Fibroblast of skin of back (primary cell): ENCODE results near the gene MAD1L1.

Source experiments
- DNase-seq: peaks from one replicate; pipeline ENCODE4 v3.0.0-alpha.2; 2013

The MAD1L1 gene

DNA sequence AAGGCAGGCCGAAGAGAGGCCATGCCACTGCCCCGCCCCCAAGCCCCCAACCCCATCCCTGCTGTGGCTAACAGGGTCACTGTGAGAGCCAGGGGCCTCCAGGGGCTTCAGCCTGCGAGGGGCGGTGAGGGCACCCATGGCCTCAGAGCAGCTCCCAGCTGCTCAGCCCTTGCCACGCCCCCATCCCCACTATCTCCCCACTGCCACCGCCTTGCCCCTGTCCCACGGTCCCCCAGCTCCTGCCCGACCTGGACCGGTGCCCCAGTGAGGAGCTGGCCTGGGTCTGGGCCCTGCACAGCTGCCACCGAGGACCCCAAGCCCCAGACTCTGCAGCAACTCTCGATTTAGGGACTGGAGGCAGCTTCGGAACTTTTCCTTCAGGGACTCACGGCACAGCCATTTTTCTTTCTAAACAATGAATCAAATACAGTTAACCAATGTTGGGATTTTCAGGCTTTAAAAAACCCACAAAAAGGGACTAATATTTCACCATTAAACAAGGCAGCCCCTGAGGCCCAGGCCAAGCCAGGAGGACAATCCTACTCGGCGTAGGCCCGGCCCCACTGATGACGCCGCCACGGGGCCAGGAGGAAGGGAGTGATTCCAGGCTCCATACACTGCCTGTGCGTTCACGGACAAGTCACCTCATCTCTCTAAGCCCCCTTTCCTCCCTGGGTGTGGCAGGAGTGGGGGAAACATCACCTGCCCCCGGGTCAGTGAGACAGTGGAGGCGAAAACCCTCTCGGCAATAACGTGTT, 325.6 kb downstream of the MAD1L1 start:
- DNase-seq = no peak

DNA sequence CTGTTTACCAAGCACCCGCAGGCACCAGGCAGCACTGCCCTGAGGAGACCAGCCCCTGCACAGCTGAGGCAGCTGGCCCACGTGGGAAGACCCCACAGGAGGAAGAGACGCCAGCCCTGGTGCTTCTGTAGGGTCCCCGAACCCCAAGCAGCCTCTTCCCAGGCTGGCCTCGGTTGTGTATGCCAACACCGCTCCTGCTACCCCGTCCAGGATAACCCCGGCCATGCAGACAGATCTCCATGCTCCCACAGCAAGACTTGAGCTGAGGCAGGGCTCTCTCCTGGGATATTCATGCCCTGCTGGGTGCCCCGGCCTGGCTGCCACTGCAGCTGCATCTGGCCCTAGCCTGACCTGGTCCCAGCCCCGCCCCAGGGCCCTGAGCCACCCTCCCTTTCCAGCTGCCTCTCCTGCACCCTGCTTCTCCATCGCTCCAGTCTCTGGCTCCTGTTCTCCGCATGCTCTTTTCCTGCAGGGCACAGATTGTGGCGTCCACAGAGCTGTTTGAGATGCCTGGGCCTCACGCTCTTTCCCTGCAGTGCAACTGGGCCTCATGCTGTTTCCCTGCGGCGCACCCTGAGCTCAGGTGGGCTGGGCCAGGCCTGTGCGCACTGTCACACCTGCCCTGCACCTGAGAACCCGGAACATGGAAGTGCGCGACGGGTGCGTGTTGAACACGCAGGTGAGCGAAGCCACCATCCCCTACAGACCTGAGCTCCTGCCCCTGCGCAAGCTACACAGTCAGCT, 326.5 kb downstream of the MAD1L1 start:
- no peak for DNase-seq

DNA sequence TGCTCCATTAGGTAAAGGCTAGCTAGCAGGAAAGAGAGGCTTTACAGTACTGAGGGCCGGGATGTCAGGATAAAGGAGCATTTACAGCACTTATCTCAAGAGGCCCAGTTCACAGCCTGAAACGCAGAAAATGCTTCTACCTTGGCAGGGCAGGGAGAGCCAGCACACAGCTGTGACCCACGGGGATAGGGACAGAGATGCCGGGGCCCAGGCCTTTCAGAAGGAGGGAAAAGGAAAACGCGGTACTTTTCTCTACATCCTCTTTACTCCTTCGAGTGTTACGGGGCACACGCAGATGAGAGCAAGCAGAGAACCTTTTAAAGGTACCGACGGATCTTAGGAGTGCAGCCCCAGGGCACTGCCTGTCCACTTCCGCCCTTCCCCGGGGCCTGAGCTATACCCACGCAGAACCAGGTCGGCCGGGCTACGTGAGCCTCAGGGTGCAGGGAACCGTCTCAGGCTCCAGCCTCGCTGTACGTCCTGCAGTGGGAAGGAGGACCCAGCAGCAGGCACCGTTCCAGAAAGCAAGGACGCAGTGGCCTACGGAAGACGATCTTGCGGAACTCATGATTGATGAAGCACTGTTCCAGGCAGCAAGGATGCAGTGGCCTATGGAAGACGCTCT, 330.4 kb downstream of the MAD1L1 start:
- DNase-seq = no peak

DNA sequence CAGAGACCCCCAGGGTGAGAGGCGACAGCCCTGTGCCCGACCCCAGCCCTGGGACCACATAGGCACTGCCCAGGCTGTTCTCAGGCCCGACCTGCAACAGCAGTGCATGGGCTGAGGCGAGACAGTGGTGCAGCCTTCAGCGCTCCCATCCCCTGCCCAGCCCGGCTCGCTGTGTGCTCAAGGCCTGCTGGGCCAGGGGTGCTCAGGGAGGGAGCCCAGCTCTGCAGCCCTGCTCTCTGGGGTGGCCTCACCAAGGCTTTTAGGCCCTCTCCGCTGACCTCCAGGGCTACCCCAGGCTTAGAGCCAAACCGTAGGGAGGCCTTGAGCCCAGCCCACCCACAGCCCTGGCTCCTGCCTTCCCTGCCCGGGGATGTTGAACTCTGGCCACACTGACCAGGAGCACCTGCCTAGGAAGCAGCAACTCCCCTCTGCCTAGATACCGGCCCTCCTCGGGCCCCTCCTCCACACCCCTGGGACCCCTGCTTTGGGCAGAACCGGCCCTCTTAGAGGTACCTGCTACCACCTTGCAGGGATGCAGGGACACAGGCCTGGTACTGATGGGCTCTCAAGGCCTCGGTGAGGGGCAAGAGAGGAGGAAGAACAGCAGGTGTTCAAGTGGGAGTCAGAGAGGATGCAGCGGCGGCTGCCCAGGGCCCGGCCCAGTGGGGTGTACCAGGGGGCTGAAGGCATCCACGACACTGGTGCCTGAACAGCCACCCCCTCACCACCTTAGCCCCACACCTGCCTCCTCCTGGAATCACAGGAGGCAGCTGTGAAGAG, 331.1 kb downstream of the MAD1L1 start:
- DNase-seq = no peak

DNA sequence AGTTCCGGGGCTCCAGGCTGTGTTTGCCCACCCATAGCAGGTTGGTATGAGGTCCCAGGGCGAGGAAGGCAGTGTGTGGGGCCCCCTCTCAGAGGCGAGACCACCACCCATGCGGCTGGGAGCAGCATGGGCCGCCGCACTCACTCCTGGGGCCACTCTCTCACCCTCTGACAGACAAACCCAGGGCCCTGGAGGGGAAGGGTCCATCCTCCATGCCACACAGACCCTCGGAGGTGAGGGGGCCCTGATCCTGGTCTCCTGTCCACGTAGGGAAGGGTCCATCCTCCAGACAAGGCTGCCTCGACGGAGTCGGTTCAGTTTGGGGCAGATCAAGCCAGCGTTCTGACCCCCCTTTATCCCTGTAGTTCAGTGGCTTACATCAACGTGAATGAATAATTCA, 331.9 kb downstream of the MAD1L1 start:
- DNase-seq = no peak

DNA sequence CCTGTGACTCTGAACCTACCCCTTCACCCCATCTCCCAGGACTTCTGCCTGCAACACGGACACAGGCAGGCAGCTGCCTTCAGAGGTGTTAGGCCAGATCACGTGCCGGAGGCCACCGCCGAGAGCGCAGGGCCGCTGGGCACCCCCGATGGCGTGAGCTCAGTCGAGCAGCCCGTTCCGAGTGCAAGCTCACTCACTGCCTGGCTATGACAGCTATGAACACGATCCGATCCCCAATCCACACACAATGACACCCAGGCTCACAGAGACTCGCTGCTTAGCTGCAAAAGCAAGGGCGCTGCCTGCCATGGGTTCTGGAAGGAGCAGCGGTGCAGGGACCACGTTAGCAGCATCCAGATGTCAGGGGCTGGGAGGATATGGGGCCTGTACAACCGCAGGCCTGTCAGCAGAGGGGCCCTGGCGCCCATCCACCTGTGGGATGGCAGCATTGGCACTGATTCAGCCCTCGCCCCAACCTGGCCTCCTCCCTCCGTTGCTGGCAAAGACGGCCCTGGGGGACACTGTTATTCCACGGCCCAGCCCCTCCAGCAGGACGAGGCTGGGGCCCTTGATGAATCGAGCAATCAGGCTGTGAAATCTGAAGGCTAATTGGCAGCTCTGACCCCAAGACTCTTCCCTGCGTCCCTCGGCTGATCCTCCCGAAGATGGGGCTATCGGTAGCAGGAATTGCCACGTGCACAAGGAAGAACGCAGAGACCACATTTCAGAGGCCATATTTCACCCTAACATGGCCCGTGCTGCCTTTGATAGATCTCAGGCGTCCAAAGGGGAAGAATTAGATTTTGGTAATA, 332.6 kb downstream of the MAD1L1 start:
- no peak for DNase-seq

DNA sequence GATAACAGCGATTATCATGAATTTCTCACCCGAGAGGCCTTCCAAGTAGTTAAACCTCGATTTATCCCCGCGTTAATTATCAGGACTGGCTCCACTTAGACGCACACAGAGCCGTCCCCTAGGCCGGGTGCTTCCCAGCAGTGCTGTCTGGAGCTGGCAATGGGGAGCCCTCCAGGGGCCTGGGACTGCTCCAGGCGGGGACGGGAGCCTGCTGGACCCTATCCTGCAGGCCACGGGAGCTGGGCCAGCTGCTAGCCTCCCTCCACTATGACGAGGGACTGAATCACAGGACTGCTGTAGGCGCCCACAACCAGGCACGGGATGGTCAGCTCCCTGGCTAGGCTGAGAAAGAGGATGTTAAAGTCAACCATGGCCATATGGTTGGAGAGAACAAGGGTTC, 333.5 kb downstream of the MAD1L1 start:
- peak; percentile 27 for DNase-seq

DNA sequence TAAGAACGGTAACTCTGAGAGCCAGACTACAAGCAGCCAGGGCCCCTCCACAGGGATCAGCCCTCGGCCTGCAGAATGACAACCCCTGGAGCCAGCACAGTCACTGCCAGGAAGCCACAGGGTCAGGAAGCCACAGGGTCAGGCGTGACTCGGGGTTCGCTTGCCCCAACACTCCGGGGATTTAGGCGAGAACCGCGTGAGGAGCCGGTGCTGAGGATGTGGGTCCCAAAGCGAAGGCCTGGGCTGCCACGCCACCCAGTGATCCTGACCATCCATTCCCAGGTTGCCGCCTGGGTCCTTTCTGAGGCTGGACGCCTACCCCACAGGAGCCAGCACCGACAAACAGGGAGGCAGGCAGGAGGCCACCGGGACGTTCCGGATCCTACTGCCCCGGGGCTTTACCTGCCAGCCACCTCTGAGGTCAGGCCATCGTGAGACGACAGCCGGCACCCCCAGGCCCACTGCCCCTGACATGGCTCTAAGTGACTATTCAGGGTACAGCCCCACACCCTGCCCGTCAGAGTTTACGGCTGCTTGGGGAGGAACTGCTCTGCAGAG, 334.0 kb downstream of the MAD1L1 start:
- DNase-seq = no peak

DNA sequence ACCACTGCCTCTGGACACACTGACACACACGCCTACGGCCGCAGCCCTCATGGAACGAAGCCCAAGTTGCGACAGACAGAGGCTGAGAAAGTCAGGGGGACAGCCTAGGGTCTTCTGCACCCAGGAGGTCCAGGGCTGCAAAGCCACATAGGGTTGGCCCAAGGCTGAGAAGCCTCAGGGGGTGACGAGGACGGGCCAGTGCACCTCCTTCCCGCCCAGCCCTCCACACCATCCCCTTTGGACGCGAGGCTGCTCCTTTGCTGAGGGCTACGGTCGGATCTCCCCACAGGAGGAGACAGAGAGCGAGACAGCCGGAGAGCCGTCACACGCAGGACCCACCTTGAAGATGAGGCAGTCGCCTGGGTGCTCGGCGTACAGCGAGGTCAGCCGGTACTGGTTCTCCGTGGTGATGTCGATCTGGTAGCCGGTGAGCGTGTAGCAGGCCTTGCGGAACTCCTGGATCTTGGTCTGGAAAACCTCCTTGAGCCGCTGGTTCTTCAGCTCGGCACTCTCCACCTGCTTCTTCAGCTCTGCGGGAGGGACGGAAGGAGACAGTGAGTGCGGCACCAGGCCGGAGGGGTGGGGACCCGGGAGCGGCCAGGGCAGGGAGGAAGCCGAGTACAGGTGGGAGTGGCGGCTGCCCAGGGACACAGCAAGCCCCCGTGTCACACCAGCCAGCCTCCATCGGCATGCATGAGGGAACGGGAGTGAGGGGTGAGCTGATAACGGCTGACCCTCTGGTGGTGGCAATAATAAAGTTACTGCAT, 334.7 kb downstream of the MAD1L1 start:
- DNase-seq = no peak

DNA sequence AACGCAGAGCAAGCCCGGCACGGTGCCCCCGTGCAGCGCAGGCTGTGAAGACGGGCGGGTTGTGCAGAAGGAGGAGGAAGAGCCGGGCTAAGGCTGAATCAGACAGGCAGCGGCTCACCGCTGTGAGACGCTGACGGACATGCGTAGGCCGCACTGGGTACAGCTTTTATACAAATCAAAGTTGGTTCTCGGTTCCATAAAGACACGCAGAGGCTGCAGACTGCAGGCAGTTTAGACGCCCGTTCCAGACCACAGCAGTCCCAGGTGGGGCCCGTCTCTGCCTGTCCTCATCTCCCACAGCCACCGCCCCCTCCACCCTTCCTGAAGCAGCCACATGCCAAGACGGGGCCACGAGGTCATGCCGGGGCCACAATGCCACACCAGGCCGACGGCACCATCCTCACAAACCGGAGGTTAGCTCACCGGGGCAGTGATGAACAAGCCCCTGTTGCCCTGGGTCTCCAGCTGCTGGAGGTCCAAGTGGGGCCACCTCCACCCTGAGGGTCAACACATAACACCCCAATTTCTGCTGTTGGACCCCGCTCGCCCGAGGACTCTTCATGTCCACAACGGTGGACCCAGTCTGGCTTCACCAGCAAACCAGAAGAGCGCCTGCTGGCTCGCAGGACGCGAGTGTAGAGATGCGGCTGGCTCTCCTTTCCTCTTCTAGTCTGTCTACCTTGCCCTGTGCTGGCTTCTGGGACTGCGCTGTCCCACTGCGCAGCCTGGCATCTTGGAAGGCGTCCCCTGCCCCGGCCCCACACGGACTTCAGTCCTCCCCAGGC, 335.5 kb downstream of the MAD1L1 start:
- no peak for DNase-seq

DNA sequence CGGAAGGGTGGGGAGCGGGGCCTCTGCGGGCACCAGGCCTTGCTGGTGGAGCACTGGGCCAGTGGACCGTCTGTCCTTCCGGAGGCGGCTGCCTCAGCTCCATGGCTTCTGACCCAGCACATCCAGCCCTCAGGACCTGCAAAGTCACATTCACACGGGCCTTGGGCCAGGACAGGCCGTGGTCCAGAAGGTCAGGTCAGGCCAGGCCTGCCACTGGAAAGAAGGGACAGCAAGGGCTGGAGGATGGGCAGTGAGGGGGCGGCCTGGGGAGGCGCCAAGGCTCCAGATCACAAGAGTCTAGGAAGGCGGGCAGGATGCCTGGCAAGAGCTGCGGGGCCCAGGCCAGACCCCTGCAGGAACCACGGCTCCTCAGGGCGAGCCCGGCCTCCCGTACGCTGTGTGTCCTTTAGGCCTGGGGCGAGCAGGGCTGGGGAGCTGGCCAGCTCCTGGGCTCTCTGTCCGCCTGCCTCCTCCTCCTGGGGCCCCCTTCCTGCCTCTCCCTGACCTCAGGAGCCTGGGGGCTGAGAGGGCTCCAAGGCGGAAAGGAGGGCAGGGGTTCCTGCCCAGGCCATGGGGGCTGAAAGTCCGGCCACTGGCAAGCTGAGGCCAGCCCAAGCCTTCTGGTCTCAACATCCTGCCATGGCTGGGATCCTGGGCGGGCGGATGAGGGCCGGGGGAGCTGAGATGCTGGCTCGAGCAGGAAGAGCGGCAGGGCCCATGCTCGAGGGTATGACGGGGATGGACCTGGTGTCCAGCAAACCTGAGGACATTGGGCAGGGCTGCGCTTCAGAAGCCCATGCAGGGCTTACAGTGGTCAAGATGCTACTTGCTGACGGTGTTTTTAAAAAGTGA, 336.9 kb downstream of the MAD1L1 start:
- no peak for DNase-seq

DNA sequence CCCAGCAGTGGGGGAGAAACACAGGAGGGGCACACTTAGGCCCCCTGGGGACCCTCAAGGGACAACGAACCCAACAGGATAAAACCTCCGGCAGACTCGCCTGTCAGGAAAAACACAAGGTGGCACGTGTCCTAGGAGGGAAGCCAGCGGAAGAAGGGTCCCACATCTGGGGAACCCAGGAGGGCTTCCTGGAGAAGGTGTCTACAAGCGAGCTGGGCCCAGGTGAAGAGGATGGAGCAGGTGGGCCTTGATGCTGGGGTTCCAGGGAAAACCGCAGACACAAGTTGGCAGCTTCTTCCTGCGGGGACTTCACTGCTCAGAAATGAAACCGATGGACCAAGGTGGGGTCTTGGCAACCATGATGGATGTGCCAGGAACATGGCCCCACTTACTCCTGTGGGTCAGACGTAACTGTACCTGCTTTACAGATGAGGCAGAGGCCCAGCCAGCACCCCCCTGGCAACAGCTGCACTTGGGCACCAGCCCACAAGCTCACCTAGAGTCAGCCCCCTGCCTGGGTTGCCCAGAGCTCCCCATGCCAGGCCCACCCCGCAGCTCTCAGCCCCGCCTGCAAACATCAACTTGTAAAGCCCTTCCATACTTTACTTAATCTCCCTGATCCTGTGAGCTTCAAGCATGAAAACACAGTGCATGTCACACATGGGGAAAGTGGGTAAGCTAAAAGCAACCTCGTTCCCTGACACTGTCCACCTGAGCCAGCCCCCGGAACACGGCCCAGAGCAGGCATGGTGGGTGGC, 337.7 kb downstream of the MAD1L1 start:
- DNase-seq = no peak

DNA sequence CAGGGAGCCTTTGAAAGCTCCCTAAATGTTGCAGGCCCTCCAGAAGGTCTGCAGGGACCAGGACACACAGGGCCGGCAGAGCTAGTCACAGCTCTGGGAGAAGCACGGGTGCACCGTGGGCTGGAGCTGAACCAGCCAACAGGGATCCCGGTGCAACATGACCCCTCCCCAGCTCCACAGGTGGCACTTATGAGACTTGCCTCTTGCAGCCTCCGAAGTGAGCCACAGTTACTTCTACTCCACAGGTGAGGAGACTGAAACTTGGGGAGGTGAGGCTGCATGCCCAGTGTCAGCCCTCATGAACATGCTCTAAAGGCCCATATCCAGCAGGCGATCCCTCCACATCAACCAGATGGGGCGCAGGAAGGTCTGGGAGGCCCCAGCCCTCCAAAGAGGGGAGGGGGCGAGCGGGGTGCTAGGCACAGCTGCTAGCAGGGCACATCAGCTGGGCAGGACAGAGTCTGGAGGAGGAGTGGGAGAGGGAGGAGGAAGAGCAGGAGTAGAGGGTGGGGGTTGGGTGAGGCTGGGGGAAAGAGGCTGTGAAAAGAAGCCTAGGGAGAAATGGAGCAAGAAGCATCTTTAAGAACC, 338.3 kb downstream of the MAD1L1 start:
- no peak for DNase-seq

DNA sequence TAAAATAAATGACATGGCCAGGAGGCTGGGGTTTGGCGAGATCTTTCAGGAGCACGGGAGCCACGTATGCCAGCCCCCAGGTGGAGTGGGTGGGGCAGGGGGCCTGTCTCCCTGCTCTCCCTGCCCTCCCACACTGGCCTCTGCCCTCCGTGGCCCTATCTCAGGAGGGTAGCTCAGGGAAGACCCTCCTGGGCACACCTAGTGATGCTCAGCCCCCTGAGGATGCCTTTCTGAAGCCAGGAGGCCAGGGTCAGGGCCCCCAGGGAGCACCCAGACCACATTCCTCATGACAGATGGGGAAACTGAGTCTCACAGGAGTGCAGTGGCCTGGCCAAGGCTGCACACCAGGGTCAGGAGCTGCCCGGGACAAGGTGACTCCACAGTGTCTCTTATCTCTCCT, 339.3 kb downstream of the MAD1L1 start:
- no peak for DNase-seq

DNA sequence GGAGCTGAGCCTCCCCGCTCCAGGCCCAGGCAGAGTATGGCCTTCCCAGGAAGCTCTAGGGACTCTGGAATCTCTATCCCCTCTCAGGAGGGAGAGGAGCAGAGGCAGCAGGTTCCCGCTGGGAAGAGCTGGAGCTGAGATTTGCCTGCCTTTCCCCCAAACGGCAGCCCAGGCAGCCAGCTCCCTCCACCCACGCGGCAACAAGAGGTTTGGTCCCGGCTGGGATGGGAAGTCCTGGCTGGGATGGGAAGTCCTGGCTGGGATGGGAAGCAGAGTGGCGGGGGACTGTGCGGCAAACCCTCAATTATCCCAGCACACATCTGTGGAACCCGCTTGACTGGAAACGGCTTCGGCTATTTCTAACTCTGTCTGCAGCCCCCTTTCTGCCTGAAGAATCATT, 339.7 kb downstream of the MAD1L1 start:
- DNase-seq = no peak

DNA sequence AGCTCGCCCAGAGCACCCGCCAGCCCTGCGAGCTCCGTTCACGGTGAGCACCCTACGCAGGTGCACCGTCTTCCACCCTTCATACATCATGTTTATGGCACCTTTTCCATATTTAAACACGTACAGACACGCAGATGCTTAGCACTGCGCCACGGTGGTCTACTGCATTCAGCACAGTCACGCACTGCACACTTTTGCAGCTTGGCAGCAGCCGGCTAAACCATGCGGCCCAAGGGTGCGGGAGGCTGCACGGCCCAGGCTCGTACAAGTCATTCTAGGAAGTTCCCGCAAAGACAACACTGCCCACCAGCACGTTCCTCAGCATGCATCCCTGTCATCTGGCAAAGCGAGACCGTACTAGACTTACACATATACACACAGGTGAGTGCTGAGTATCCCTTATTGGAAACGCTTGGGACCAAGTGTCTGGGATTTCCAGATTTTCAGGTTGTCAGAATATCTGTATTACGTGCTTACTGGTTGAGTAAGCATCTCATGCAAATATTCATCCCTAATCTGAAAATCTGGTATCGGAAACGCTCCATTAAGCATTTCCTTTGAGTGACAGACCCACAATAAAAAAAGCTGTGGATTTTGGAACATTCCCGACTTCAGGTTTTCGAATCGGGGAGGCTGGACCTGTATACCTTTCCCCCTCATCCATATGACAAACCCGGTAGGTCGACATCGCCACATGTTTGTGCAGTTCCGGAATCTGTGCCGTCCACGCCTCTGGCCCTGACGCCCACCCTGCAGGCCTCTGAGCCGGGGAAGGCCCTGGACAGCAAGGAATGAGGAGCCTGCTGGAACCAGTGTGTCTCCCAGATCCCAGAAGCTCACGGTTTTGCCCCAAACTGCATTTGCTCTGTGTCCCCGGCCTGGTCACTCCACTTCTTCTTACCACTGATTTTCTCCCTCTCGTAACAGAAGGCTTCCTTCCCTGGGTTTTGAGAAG, 340.5 kb downstream of the MAD1L1 start:
- no peak for DNase-seq
